Keratinocyte (primary cell): ENCODE results near the gene CRAMP1. TPM values are rescaled to one million over a fixed set of nuclear protein-coding genes. Genes with fewer than 3 reads are reported as not detected.

ENCODE experiments used
- DNase-seq: peaks from one replicate; pipeline ENCODE4 v3.0.0-alpha.2; 2011; ENCODE audit warnings: low read depth, missing footprints, low spot score
- FAIRE-seq: peaks from 2 replicates; lab custom pipeline; 2011; peaks lifted over from hg19 to GRCh38; lab: Jason Lieb, UNC
- H2AFZ ChIP-seq: 2 replicates; pipeline ENCODE4 v1.6.0; 2012; ENCODE audit warnings: low read length, control low read depth, inconsistent platforms; ENCODE audit not compliant: control insufficient read depth
- H3K27ac ChIP-seq: 2 replicates; pipeline ENCODE4 v1.5.1; 2011; ENCODE audit warnings: low read length; ENCODE audit not compliant: control insufficient read depth, insufficient read depth
- H3K27me3 ChIP-seq: 3 replicates; pipeline ENCODE4 v1.6.0; 2011; ENCODE audit warnings: low read length; ENCODE audit not compliant: control insufficient read depth, insufficient read depth; ENCODE audit errors: extremely low read depth
- H3K36me3 ChIP-seq, 2 experiments: 2 replicates in 1 of 2; 3 replicates in 1 of 2; pipeline ENCODE4 v1.5.1; 2011; ENCODE audit warnings: low read length in 2 of 2, mild to moderate bottlenecking in 1 of 2; ENCODE audit not compliant: control insufficient read depth in 2 of 2, insufficient read depth in 2 of 2; ENCODE audit errors: extremely low read depth in 1 of 2
- H3K4me1 ChIP-seq: 3 replicates; pipeline ENCODE4 v1.5.1; 2011; ENCODE audit warnings: low read length; ENCODE audit not compliant: control insufficient read depth, insufficient read depth; ENCODE audit errors: extremely low read depth
- H3K4me2 ChIP-seq: 3 replicates; pipeline ENCODE4 v1.6.0; 2011; ENCODE audit warnings: low read depth, low read length; ENCODE audit not compliant: control insufficient read depth, insufficient read depth; ENCODE audit errors: extremely low read depth
- H3K4me3 ChIP-seq, 3 experiments: fragments of 200-600 bp in 1 of 3; sonication (generic) in 1 of 3; 2 replicates in 2 of 3; 3 replicates in 1 of 3; pipeline ENCODE4 v1.5.1; 2011 to 2016; ENCODE audit warnings: low read length in 3 of 3, mild to moderate bottlenecking in 3 of 3, control low read depth in 2 of 3, inconsistent platforms in 1 of 3, low read depth in 1 of 3, mixed read lengths in 1 of 3, mixed run types in 1 of 3, moderate library complexity in 1 of 3; ENCODE audit not compliant: control insufficient read depth in 2 of 3, insufficient read depth in 2 of 3; ENCODE audit errors: extremely low read depth in 1 of 3
- H3K79me2 ChIP-seq: 2 replicates; pipeline ENCODE4 v1.6.0; 2012; ENCODE audit warnings: low read length; ENCODE audit not compliant: control insufficient read depth, insufficient read depth
- H3K9ac ChIP-seq: 3 replicates; pipeline ENCODE4 v1.6.0; 2011; ENCODE audit warnings: low read length; ENCODE audit not compliant: control insufficient read depth, insufficient read depth; ENCODE audit errors: extremely low read depth
- H3K9me1 ChIP-seq: 3 replicates; pipeline ENCODE4 v1.6.0; 2011; ENCODE audit warnings: low read length; ENCODE audit not compliant: control insufficient read depth, insufficient read depth; ENCODE audit errors: extremely low read depth
- H3K9me3 ChIP-seq: 2 replicates; pipeline ENCODE4 v1.5.1; 2012; ENCODE audit warnings: low read depth, low read length; ENCODE audit not compliant: control insufficient read depth
- H4K20me1 ChIP-seq: 3 replicates; pipeline ENCODE4 v1.6.0; 2011; ENCODE audit warnings: low read length; ENCODE audit not compliant: control insufficient read depth, insufficient read depth; ENCODE audit errors: extremely low read depth
- EZH2 ChIP-seq: IDR thresholded peaks from one replicate; pipeline ENCODE4 v1.6.1; 2012; ENCODE audit warnings: inconsistent platforms, mild to moderate bottlenecking, low read length, moderate library complexity
- dilution Hi-C: fragments of 300-500 bp; cut with MboI; formaldehyde crosslinking; loops from one replicate; pipeline ENCODE4 v1.7.0; 2020; ENCODE audit warnings: low sequenced_read_pairs; ENCODE audit not compliant: extremely low pct_ligation_motif_present
- polyA plus RNA-seq, 5 experiments: library from polyadenylated mRNA; depleted of rRNA in 3 of 5; stranded (reverse) in 3 of 5; stranded (forward) in 1 of 5; unstranded in 1 of 5; fragments of >200 nt; gene quantifications; 1 replicate in 1 of 5; 2 replicates in 3 of 5; 3 replicates in 1 of 5; pipeline versions ENCODE4 v1.2.1 to v1.2.3, GENCODE V29; 2011 to 2012; ENCODE audit warnings: missing spikeins in 2 of 5, low read depth in 1 of 5, low replicate concordance in 1 of 5
- TF ChIP-seq, protein P1 (sequence below), 3 experiments: IDR thresholded peaks in 1 of 3; conservative IDR thresholded peaks in 1 of 3; optimal IDR thresholded peaks in 1 of 3; 2 replicates in 2 of 3; 3 replicates in 1 of 3; pipeline versions ENCODE3 to v1.5.1; 2011; ENCODE audit warnings: low read length in 3 of 3, mild to moderate bottlenecking in 3 of 3, moderate library complexity in 2 of 3, control low read depth in 1 of 3, inconsistent platforms in 1 of 3; ENCODE audit not compliant: insufficient read depth in 2 of 3; ENCODE audit errors: extremely low read depth in 1 of 3

Gene CRAMP1
- polyA plus RNA-seq, 1 donor (not counting 4 experiments of a cell fraction or from before 2014, with no cell fraction given), result 6.5 TPM

DNA sequence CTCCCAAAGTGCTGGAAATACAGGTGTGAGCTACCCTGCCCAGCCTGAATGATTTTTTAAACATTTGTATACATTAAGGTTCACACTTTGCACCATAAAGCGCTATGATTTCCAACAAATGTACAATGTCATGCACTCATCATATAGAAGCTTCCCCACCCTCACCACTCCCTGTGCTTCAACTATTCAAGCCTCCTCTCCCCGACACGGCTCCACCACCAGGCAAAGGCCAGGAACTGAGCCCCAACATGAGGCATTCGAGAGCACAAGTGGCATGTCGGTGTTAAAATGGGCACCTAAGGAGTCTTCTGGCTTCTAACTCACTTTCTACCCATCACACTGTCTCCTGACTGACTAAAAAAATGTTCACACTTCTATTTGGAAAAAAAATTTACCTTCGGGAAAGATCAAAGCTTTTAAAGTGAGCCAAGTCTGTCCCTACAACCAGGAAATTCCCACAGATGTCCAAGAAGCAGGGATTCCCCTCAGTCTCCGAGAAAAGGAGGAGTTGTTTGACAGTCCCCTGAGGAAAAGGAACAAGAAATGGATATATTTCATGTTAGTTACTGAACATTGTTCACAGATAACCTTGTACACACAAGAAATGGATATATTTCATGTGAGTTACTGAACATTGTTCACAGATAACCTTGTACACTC, 41.0 kb upstream of the CRAMP1 start:
- no peak for FAIRE-seq

DNA sequence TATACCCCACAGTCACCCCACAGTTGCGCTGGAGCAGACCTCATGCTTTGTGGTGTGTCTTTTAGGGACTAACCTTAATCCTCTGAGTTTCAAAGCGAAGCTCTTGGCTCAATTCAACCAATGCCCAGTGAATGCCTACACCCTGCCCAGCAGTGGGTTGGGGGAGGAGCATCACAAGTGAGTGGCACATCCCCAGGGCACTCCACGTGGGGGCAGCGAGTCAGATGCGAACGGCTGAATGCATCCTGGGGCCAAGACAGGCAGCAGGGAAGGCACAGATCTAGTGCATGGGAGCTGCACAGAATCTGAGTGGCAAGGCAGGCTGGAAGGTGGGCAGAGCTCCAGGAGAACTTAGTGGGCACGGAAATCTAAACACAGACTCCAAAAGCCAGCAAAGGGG, 39.5 kb upstream of the CRAMP1 start:
- H3K9me1 ChIP-seq, result no peaks in the 10 kb centered on the region
- no peak overlapping the region for H3K27ac ChIP-seq
- H3K9ac ChIP-seq, result no peak overlapping the region
- no peaks in the 10 kb centered on the region for H4K20me1 ChIP-seq
- DNase-seq, result no peak
- peaks cover 0 to 4% of the 10 kb centered on the region in 2 experiments for H3K36me3 ChIP-seq
- no peaks in the 10 kb centered on the region for H3K27me3 ChIP-seq
- H3K4me1 ChIP-seq, result no peaks in the 10 kb centered on the region
- dilution Hi-C loops, result no loop called here
- H2AFZ ChIP-seq, result no peak overlapping the region
- H3K9me3 ChIP-seq, result no peaks in the 10 kb centered on the region
- no peak for FAIRE-seq
- TF ChIP-seq, protein P1, sequence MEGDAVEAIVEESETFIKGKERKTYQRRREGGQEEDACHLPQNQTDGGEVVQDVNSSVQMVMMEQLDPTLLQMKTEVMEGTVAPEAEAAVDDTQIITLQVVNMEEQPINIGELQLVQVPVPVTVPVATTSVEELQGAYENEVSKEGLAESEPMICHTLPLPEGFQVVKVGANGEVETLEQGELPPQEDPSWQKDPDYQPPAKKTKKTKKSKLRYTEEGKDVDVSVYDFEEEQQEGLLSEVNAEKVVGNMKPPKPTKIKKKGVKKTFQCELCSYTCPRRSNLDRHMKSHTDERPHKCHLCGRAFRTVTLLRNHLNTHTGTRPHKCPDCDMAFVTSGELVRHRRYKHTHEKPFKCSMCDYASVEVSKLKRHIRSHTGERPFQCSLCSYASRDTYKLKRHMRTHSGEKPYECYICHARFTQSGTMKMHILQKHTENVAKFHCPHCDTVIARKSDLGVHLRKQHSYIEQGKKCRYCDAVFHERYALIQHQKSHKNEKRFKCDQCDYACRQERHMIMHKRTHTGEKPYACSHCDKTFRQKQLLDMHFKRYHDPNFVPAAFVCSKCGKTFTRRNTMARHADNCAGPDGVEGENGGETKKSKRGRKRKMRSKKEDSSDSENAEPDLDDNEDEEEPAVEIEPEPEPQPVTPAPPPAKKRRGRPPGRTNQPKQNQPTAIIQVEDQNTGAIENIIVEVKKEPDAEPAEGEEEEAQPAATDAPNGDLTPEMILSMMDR (optimal IDR thresholded peaks at IDR 0.05 in 1 of 3, IDR thresholded peaks at IDR 0.05 in 1 of 3, conservative IDR thresholded peaks at IDR 0.05 in 1 of 3; ENCODE audit: extremely low read depth in 1 of 3, insufficient read depth in 2 of 3, low read length in 3 of 3), result no peak
- TF ChIP-seq EZH2, result no peak
- H3K4me2 ChIP-seq, result no peak overlapping the region
- H3K4me3 ChIP-seq, result no peak overlapping the region
- H3K79me2 ChIP-seq, result no peaks in the 10 kb centered on the region

More for the DNA sequence above, 41.0 kb upstream of the CRAMP1 start:
- no peak for DNase-seq
- no peaks in the 10 kb centered on the region for H4K20me1 ChIP-seq
- no peaks in the 10 kb centered on the region for H3K27me3 ChIP-seq
- H2AFZ ChIP-seq, result no peak overlapping the region
- no peak overlapping the region for H3K27ac ChIP-seq
- H3K36me3 ChIP-seq, result peaks cover 0 to 4% of the 10 kb centered on the region in 2 experiments
- H3K79me2 ChIP-seq, result no peaks in the 10 kb centered on the region
- H3K9ac ChIP-seq, result no peak overlapping the region
- H3K9me3 ChIP-seq, result no peaks in the 10 kb centered on the region
- no peaks in the 10 kb centered on the region for H3K4me1 ChIP-seq
- no peak overlapping the region for H3K4me3 ChIP-seq
- dilution Hi-C loops, result no loop called here
- no peaks in the 10 kb centered on the region for H3K9me1 ChIP-seq
- no peak for TF ChIP-seq EZH2
- TF ChIP-seq, protein P1 (optimal IDR thresholded peaks at IDR 0.05 in 1 of 3, IDR thresholded peaks at IDR 0.05 in 1 of 3, conservative IDR thresholded peaks at IDR 0.05 in 1 of 3; ENCODE audit: extremely low read depth in 1 of 3, insufficient read depth in 2 of 3, low read length in 3 of 3), result no peak
- H3K4me2 ChIP-seq, result no peak overlapping the region
